ENCODE data around the gene SREBF1. TPM values are rescaled to one million over a fixed set of nuclear protein-coding genes. Genes with fewer than 3 reads are reported as not detected.

The SREBF1 gene
- total RNA-seq, 1 donor from 2014 or later: 15.2 TPM

DNA sequence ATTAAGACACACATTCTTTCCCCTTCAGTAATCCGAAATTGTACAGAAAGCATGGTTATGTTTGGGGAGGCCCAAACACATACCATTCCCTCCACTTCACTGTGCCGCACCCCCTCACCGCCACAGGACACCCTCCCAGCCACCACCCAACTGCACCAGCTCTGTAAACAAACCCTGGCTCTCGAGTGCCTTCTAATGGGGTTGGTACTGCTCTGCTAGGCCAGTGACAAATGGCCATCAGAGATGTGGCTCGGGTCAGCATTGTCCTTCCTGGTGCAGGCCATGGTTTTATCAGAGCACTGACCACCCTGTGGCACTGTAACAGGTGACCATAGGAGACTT lies 24.0 kb upstream of the SREBF1 start:
- intact Hi-C loops (cut with micrococcal nuclease): loop anchor here (5.0 kb wide), 1 partner anchor 48 kb away; no protein-coding TSS in a partner anchor
- DNase-seq: no peak
- no peak for ATAC-seq

- DNase-seq (peak; percentile 85), ATAC-seq (peak; percentile 97)
- intact Hi-C loops (cut with micrococcal nuclease): loop anchor here (5.0 to 10.0 kb wide), 2 partner anchors 48 to 175 kb away; partner anchors contain the start of gene RAI1
Observed at GRCh38 chr17:17859909-17860765, 23.4 kb upstream of the SREBF1 start.

DNA sequence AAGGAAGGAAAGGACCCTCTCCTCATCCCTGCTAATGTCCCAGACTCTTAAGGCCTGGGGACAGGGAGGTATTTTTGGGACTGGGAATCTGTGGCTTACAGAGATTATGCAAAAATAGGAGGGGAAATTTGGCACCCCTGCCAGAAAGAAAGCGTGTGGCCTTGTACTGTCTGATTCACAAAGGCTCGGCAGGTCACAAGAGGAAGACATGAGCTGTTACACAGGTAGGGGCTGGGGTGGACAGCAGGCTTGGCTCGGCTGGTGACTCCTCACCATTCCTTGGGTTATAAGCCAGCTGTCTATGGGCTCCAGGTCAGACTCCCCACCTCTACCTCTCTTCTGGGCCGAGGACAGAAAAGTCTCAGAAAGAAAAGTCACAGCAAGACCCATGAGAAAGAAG lies 20.7 kb upstream of the SREBF1 start:
- ATAC-seq (no peak), DNase-seq (no peak)
- intact Hi-C loops (cut with micrococcal nuclease): loop anchor here (10.0 kb wide), 1 partner anchor 173 kb away; the partner anchor contains the start of gene RAI1

DNA sequence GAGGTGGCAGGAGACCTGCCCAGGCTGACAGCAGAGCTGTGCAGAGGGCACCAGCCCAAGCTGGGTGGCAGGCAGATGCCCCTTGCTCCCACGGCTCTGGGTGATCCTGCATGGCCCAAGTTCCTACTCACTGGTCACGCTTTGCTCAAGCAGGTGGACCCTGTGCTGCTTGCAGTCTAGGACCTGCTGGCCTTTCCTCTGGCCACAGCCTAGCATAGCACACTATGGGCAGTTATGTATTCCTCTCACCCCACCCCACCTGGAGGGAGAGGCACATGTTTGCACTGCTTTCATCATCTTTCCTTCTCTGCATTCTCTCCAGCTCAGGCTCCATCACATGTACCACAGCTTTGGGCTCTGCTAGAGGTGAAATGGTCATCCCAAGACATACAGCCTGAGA lies 19.6 kb upstream of the SREBF1 start:
- intact Hi-C loops (cut with micrococcal nuclease): loop anchor here (10.0 kb wide), 1 partner anchor 172 kb away; the partner anchor contains the start of gene RAI1
- ATAC-seq: no peak
- DNase-seq: no peak

GRCh38 chr17:17855976-17856375 lies 19.2 kb upstream of the SREBF1 start:
- DNase-seq (peak; percentile 34), ATAC-seq (no peak)
- intact Hi-C loops (cut with micrococcal nuclease): loop anchor here (10.0 kb wide), 1 partner anchor 171 kb away; the partner anchor contains the start of gene RAI1

DNA sequence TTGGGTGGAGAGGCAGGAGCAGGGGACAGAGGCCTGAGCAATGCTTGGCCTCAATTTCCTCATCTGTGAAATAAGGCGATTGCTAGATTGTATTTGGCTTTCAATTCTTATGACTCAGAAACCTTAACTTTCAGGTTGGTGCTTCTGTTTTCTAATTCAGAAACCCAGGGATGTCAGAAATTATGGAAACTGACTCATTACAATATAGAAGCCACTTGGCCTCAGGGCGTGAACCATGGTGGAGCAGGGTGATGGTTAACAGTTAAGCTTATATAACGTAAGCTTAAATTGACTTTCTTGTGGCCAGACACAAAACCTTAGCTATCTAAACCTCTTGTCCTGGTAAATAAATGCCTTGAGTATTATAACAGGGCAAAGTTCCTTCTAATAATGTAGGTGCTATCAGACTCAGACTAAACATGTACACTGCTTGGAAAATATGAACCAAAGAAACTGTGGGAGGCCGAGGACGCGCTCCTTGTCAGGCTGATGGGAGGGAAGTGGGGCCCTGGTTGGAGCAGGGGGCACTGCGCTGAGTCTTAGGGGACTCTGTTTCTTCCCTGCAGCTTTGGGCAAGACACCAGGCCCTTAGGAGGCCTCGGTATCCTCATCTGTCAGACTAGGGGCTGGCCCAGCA lies 17.1 kb upstream of the SREBF1 start:
- intact Hi-C loops (cut with micrococcal nuclease): loop anchor here (10.0 kb wide), 1 partner anchor 169 kb away; the partner anchor contains the start of gene RAI1
- DNase-seq: no peak
- no peak for ATAC-seq

GRCh38 chr17:17852930-17853329 lies 16.1 kb upstream of the SREBF1 start:
- DNase-seq: no peak

GRCh38 chr17:17851103-17852002 lies 14.6 kb upstream of the SREBF1 start:
- DNase-seq: peak; percentile 51
- intact Hi-C loops (cut with micrococcal nuclease): loop anchor here (10.0 kb wide), 1 partner anchor 167 kb away; the partner anchor contains the start of gene RAI1
- peak; percentile 41 for ATAC-seq

More at GRCh38 chr17:17852930-17853329, 16.1 kb upstream of the SREBF1 start:
- no peak for ATAC-seq
- intact Hi-C loops (cut with micrococcal nuclease): loop anchor here (10.0 kb wide), 1 partner anchor 168 kb away; the partner anchor contains the start of gene RAI1

GRCh38 chr17:17849845-17850373 lies 13.1 kb upstream of the SREBF1 start:
- intact Hi-C loops (cut with micrococcal nuclease): loop anchor here (10.0 kb wide), 1 partner anchor 165 kb away; the partner anchor contains the start of gene RAI1
- peak; percentile 72 for ATAC-seq
- peak; percentile 64 for DNase-seq

GRCh38 chr17:17849147-17849820 lies 12.5 kb upstream of the SREBF1 start:
- intact Hi-C loops (cut with micrococcal nuclease): no loop called here
- DNase-seq (peak; percentile 70), ATAC-seq (peak; percentile 56)

DNA sequence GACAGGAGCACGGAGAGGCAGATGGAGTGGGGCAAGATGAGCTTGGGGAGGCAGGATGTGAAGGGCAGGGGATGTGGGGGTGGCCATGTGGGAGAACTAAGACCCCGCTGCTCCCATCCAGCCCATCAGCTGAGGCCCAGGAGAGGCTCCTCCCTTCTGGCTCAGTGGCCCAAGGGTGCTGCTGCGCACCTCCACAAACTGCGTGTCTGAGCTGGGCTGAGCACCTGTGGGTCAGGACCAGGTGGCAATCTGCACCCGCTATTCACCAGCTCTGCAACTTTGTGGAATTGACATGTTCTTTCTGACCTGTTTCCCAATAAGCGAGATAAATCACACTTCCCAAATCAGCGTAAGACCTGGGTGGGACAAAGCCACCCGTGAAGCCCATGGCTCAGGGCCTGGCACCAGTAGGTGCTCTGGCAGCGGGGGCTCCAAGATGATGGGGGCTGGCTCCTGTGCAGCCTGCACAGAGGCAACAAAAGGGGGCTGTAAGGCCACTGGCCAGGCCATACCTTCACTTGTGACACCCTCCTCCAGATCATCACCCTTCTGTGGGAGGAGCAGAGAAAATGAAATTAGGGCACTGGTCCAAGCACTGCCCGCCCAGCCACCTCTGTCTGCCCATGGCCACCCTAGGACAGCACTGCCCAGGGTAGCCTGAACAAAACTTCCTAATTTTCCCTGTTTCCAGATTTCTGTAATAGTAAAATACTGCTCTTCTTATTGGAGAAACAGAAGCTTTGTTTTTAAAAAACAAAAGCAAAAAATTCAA lies 11.7 kb upstream of the SREBF1 start:
- no peak for ATAC-seq
- intact Hi-C loops (cut with micrococcal nuclease): no loop called here
- DNase-seq: peak; percentile 25

DNA sequence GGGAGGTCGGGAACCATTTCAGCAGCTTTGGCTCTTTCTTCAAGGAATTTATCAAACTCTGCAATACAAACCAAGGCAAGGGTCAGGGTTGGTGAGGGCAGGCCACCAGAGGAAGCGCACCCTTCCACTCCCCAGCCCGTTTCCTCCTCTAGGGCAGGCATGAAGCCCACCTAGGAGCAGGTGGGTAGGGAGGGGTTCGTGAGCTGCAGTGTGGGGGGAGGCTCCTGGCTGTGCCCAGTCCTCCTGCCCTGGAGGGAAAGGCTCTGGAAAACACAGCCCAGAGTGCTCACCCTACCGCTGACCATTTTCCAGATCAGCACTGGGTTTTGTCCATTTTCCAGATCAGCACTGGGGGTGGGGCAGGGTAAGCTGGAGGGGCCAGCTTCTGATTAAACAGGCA lies 10.9 kb upstream of the SREBF1 start:
- ATAC-seq: no peak
- intact Hi-C loops (cut with micrococcal nuclease): no loop called here
- DNase-seq: no peak

DNA sequence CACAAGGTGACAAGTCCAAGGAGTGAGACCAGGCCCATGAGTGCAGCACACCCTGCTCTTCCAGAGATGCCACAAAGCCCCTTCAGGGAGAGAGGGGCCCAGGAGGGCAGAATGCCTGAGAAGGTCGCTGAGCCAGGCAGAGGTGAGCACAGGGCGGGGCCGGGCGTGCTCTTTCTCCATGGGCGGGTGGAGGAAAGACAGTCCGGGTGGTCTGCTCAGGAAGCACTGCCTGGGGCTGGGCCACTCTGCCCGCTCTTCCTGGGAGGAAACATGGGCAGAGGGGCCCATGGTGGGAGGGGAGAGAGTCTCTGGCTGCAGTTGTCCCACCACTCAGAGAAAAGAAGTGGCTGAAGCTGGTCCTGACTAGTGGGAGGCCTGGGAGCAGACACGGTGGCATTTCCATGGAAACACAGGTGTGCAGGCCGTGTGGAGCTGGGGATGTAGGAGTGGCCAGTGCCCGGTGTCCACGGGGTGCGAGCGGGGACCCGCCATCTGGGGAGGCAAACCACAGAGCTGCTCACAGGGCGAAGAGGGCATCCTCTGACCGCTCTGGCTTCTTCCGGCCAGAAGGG lies 10.4 kb upstream of the SREBF1 start:
- intact Hi-C loops (cut with micrococcal nuclease): no loop called here
- no peak for ATAC-seq
- peak; percentile 23 for DNase-seq

DNA sequence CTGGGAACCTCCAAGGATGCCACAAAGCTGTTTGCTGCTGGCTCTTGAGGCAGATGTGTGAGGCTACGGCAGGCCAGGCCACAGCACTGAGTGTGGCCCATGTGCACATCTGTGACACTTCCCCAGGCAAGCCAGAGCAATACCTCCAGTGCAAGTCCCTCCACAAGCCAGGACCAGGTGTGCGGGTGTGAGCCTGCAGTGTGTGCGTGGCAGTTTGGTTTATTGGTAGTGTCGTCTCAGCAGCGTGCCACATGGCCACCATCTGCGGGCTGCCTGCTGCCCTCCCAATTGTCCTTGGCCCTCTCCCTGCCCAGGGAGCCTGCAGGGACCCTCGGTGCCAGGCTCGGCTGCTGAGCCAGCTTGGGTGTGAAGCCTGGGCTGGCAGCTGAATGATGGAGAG lies 9.9 kb upstream of the SREBF1 start:
- DNase-seq (peak; percentile 24), ATAC-seq (no peak)
- intact Hi-C loops (cut with micrococcal nuclease): no loop called here

DNA sequence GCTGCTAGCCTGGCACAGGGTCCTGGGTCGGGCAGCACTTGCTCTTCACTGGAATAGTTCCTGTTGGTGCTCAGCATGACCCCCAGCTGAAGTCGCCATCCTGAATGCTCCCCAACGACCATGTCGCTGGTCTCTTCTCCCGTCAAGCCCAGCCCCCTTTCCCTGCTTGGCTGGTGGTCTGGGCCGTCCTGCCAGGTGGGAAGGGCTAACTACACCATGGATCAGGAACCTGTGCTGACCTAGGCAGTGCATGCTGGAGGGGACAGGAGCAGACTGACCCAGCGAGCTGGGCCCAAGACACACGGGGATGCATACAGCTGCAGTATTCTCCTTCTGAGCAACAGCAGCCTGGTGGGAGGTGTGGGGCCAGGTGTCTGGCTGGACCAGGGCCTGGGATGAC lies 9.2 kb upstream of the SREBF1 start:
- ATAC-seq (no peak), DNase-seq (peak; percentile 28)
- intact Hi-C loops (cut with micrococcal nuclease): no loop called here

DNA sequence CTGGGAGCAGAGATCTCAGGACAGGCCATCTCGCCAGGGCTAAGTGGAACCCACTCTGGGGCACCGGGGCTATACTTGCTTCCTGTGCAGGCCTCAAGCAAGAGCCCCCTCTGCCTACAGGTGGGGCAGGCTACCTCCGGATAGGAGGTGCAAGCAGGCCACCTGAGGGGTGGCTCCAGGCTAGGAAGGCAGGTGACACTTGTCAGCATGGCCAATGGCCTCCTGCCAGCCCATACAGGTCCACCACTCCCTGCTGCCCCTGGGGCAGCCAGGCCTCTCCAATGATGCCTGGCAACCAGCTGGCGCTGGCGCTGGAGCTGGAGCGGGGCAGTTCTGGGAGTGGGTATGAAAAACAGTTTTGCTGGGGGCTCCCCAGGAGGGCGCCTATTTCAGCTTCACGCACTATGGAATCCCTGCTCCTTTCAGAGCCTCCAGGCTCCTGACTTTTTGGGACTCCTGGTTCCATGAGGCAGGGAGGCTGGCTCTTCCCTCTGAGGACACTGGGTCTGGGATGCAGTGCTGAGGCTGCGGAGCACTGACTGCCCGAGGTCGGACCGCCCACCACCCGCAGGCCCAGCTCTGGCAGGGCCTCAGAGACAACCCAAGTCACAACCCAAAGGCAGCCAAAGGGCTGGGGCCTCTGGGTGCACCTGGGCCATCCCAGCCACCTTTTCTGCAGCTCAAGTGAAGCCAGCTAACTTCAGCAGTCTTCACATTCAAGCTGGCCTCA lies 8.4 kb upstream of the SREBF1 start:
- DNase-seq (peak; percentile 31), ATAC-seq (no peak)
- intact Hi-C loops (cut with micrococcal nuclease): no loop called here

GRCh38 chr17:17844500-17844899 lies 7.7 kb upstream of the SREBF1 start:
- ATAC-seq (no peak), DNase-seq (no peak)
- intact Hi-C loops (cut with micrococcal nuclease): no loop called here

All from left ventricle myocardium superior (tissue), 1 donor.